Spinal cord (tissue), 10 donors: ENCODE results near the gene PADI2. TPM values are rescaled to one million over a fixed set of nuclear protein-coding genes. Genes with fewer than 3 reads are reported as not detected.

Experiments used
- DNase-seq, 6 donors: peaks; one replicate each; pipeline versions ENCODE4 v3.0.0 to v3.0.0-alpha.2; 2013 to 2015; ENCODE audit warnings: low spot score in 6 of 6, low read depth in 4 of 6
- H3K27ac ChIP-seq: one replicate; pipeline ENCODE4 v1.5.1; 2013; ENCODE audit warnings: low read depth, low read length, control low read depth
- H3K27me3 ChIP-seq: one replicate; pipeline ENCODE4 v1.6.1; 2013; ENCODE audit warnings: low read length; ENCODE audit not compliant: control insufficient read depth, insufficient read depth
- H3K36me3 ChIP-seq: one replicate; pipeline ENCODE4 v1.6.1; 2013; ENCODE audit warnings: low read length; ENCODE audit not compliant: control insufficient read depth, insufficient read depth
- H3K4me1 ChIP-seq: one replicate; pipeline ENCODE4 v1.6.1; 2013; ENCODE audit warnings: low read length; ENCODE audit not compliant: control insufficient read depth, insufficient read depth
- H3K4me3 ChIP-seq: one replicate; pipeline ENCODE4 v1.5.1; 2013; ENCODE audit warnings: low read depth, low read length, control low read depth
- H3K9me3 ChIP-seq: one replicate; pipeline ENCODE4 v1.6.1; 2013; ENCODE audit warnings: low read length; ENCODE audit not compliant: control insufficient read depth, insufficient read depth
- WGBS: methylation state at CpG from one replicate; pipeline ENCODE4 v1.1.5; 2013; ENCODE audit warnings: missing lambda C conversion rate; ENCODE audit not compliant: insufficient coverage; 5-methylcytosine and 5-hydroxymethylcytosine counted together
- polyA plus RNA-seq, 2 donors: library from polyadenylated mRNA; unstranded; fragments of 120-200 nt; gene quantifications; one replicate each; pipeline ENCODE4 v1.2.1, GENCODE V29; 2013; ENCODE audit not compliant: insufficient read length in 2 of 2
- total RNA-seq, 2 donors: library from RNA; depleted of rRNA in 1 of 2; stranded (reverse); fragments of 120-200 nt in 1 of 2; fragments of >200 nt in 1 of 2; gene quantifications; one replicate each; pipeline versions ENCODE4 v1.2.3 to v1.2.4, GENCODE V29; 2013 to 2014
- donor health status: healthy.

PADI2 gene
- total and polyA plus RNA-seq, 4 donors = 8.7 to 32.6 (median 27.0) TPM

GRCh38 chr1:17141441-17142197, 22.4 kb upstream of the PADI2 start:
- H3K9me3 ChIP-seq = peaks cover 2% of the 10 kb centered on the region
- H3K27ac ChIP-seq = no peak overlapping the region
- WGBS = 71% methylated on average over 9 of the region's 10 CpGs
- H3K27me3 ChIP-seq = no peaks in the 10 kb centered on the region
- no peak overlapping the region for H3K4me3 ChIP-seq
- H3K4me1 ChIP-seq = no peaks in the 10 kb centered on the region
- DNase-seq = peak in 1 of 6 donors; percentile 30
- no peaks in the 10 kb centered on the region for H3K36me3 ChIP-seq

GRCh38 chr1:17140279-17140678, 21.0 kb upstream of the PADI2 start:
- peaks cover 2% of the 10 kb centered on the region for H3K27me3 ChIP-seq
- no peak overlapping the region for H3K4me3 ChIP-seq
- WGBS = 70% methylated on average over 1 of the region's 1 CpG
- H3K36me3 ChIP-seq = no peaks in the 10 kb centered on the region
- H3K4me1 ChIP-seq = no peaks in the 10 kb centered on the region
- H3K9me3 ChIP-seq = peaks cover 2% of the 10 kb centered on the region
- H3K27ac ChIP-seq = no peak overlapping the region
- no peak for DNase-seq

- Histone ChIP-seq H3K27ac (no peak overlapping the region), H3K4me3 (no peak overlapping the region), H3K9me3 (peaks cover 2% of the 10 kb centered on the region), H3K36me3 (no peaks in the 10 kb centered on the region), H3K27me3 (peaks cover 2% of the 10 kb centered on the region), H3K4me1 (peaks cover under 1% of the 10 kb centered on the region)
- no peak for DNase-seq
These were observed 20.4 kb upstream of the PADI2 start for GRCh38 chr1:17139637-17140036.

- no peaks in the 10 kb centered on the region for H3K9me3 ChIP-seq
- H3K36me3 ChIP-seq = no peaks in the 10 kb centered on the region
- H3K27ac ChIP-seq = no peak overlapping the region
- no peak overlapping the region for H3K4me3 ChIP-seq
- H3K27me3 ChIP-seq = peaks cover 2% of the 10 kb centered on the region
- H3K4me1 ChIP-seq = peaks cover 6% of the 10 kb centered on the region
- no peak for DNase-seq
- 75% methylated on average over 3 of the region's 6 CpGs for WGBS
These were observed 18.2 kb upstream of the PADI2 start for GRCh38 chr1:17137441-17137840.

- WGBS = 95% methylated on average over 4 of the region's 8 CpGs
- Histone ChIP-seq H3K4me3 (no peak overlapping the region), H3K36me3 (no peaks in the 10 kb centered on the region), H3K27me3 (peaks cover 2% of the 10 kb centered on the region), H3K27ac (no peak overlapping the region), H3K4me1 (peaks cover 6% of the 10 kb centered on the region), H3K9me3 (no peaks in the 10 kb centered on the region)
- DNase-seq = no peak
These were observed 17.7 kb upstream of the PADI2 start for GRCh38 chr1:17136936-17137335.

- DNase-seq = no peak
- Histone ChIP-seq H3K36me3 (no peaks in the 10 kb centered on the region), H3K4me3 (no peak overlapping the region), H3K9me3 (no peaks in the 10 kb centered on the region), H3K27ac (no peak overlapping the region), H3K4me1 (peaks cover 6% of the 10 kb centered on the region), H3K27me3 (peaks cover 2% of the 10 kb centered on the region)
- 96% methylated on average over 10 of the region's 13 CpGs for WGBS
These were observed 16.9 kb upstream of the PADI2 start for GRCh38 chr1:17136145-17136544.

- Histone ChIP-seq H3K36me3 (no peaks in the 10 kb centered on the region), H3K4me3 (no peak overlapping the region), H3K27ac (no peak overlapping the region), H3K27me3 (peaks cover 2% of the 10 kb centered on the region), H3K4me1 (peaks cover 6% of the 10 kb centered on the region), H3K9me3 (no peaks in the 10 kb centered on the region)
- no peak for DNase-seq
- 90% methylated on average over 2 of the region's 5 CpGs for WGBS
These were observed 16.3 kb upstream of the PADI2 start for GRCh38 chr1:17135530-17135929.

GRCh38 chr1:17134724-17135123, 15.5 kb upstream of the PADI2 start:
- 88% methylated on average over 7 of the region's 7 CpGs for WGBS
- no peaks in the 10 kb centered on the region for H3K9me3 ChIP-seq
- H3K36me3 ChIP-seq = no peaks in the 10 kb centered on the region
- no peak for DNase-seq
- H3K27ac ChIP-seq = no peak overlapping the region
- peaks cover 6% of the 10 kb centered on the region for H3K4me1 ChIP-seq
- peaks cover 2% of the 10 kb centered on the region for H3K27me3 ChIP-seq
- no peak overlapping the region for H3K4me3 ChIP-seq

- DNase-seq = peak in 1 of 6 donors; percentile 69
- WGBS = 52% methylated on average over 4 of the region's 4 CpGs
- Histone ChIP-seq H3K27me3 (peaks cover 2% of the 10 kb centered on the region), H3K27ac (no peak overlapping the region), H3K4me1 (peaks cover 6% of the 10 kb centered on the region), H3K36me3 (no peaks in the 10 kb centered on the region), H3K9me3 (no peaks in the 10 kb centered on the region), H3K4me3 (no peak overlapping the region)
These were observed 14.8 kb upstream of the PADI2 start for GRCh38 chr1:17134034-17134433.

- Histone ChIP-seq H3K27ac (no peak overlapping the region), H3K4me3 (no peak overlapping the region), H3K36me3 (no peaks in the 10 kb centered on the region), H3K27me3 (no peaks in the 10 kb centered on the region), H3K9me3 (no peaks in the 10 kb centered on the region), H3K4me1 (peaks cover 13% of the 10 kb centered on the region)
- 80% methylated on average over 1 of the region's 3 CpGs for WGBS
- no peak for DNase-seq
These were observed 10.9 kb upstream of the PADI2 start for GRCh38 chr1:17130138-17130635.
